Smooth muscle cell (in vitro differentiated cells): Measurements from ENCODE around the gene NDFIP1. TPM values are rescaled to one million over a fixed set of nuclear protein-coding genes. Genes with fewer than 3 reads are reported as not detected.
A peak's percentile ranks its signal among the peaks of the same experiment; 100 is the strongest.

Experiments
- DNase-seq: peaks from one replicate; lab custom pipeline; 2025; ENCODE audit not compliant: unreplicated experiment; lab: John Stamatoyannopoulos, UW
- H2AFZ ChIP-seq: fragments of 200-600 bp; sonication (generic); 2 replicates; pipeline ENCODE4 v1.6.0; 2016; ENCODE audit warnings: antibody characterized with exemption, low read depth, mild to moderate bottlenecking
- H3F3A ChIP-seq: fragments of 200-600 bp; sonication (generic); 2 replicates; pipeline ENCODE4 v1.6.0; 2017; ENCODE audit warnings: antibody characterized with exemption, low read depth
- H3K27ac ChIP-seq: fragments of 200-600 bp; sonication (generic); 2 replicates; pipeline ENCODE4 v1.5.1; 2016; ENCODE audit warnings: low read depth, mild to moderate bottlenecking
- H3K27me3 ChIP-seq: fragments of 200-600 bp; sonication (generic); 2 replicates; pipeline ENCODE4 v1.6.1; 2016; ENCODE audit warnings: low read depth, mild to moderate bottlenecking
- H3K36me3 ChIP-seq: fragments of 200-600 bp; sonication (generic); 2 replicates; pipeline ENCODE4 v1.5.1; 2016; ENCODE audit warnings: low read depth
- H3K4me1 ChIP-seq: fragments of 200-600 bp; sonication (generic); 2 replicates; pipeline ENCODE4 v1.5.1; 2016; ENCODE audit warnings: low read depth
- H3K4me2 ChIP-seq: fragments of 200-600 bp; sonication (generic); 2 replicates; pipeline ENCODE4 v1.6.0; 2016; ENCODE audit warnings: mild to moderate bottlenecking
- H3K4me3 ChIP-seq: fragments of 200-600 bp; sonication (generic); 2 replicates; pipeline ENCODE4 v1.5.1; 2016; ENCODE audit warnings: mild to moderate bottlenecking
- H3K79me2 ChIP-seq: fragments of 200-600 bp; sonication (generic); 2 replicates; pipeline ENCODE4 v1.6.0; 2016; ENCODE audit warnings: low read depth, mild to moderate bottlenecking
- H3K9ac ChIP-seq: fragments of 200-600 bp; sonication (generic); 2 replicates; pipeline ENCODE4 v1.6.0; 2016; ENCODE audit warnings: low read depth
- H3K9me3 ChIP-seq: fragments of 200-600 bp; sonication (generic); replicated peaks from 2 replicates; pipeline ENCODE4 v1.5.1; 2016; ENCODE audit warnings: low read depth
- H4K20me1 ChIP-seq: fragments of 200-600 bp; sonication (generic); 2 replicates; pipeline ENCODE4 v1.6.0; 2016; ENCODE audit warnings: low read depth
- CTCF ChIP-seq: fragments of 200-600 bp; sonication (generic); IDR thresholded peaks from 2 replicates; pipeline ENCODE4 v1.5.1; 2017; ENCODE audit warnings: borderline replicate concordance, mild to moderate bottlenecking, antibody characterized with exemption; ENCODE audit not compliant: insufficient read depth, poor library complexity, severe bottlenecking
- WGBS: methylation state at CpG from one replicate; pipeline ENCODE4 v1.1.7; 2016; ENCODE audit warnings: low lambda C conversion rate; 5-methylcytosine and 5-hydroxymethylcytosine counted together
- polyA plus RNA-seq: library from polyadenylated mRNA; unstranded; fragments of >200 nt; fragmentation: Nextera tagmentation; extraction: Ambion mirVana; gene quantifications from 2 replicates; pipeline ENCODE4 v1.2.1, GENCODE V29; 2016
- total RNA-seq: library from RNA; depleted of rRNA; stranded (reverse); fragments of >200 nt; gene quantifications from 2 replicates; pipeline ENCODE4 v1.2.3, GENCODE V29; 2014

The NDFIP1 gene
- total and polyA plus RNA-seq, 2 experiments from 2014 or later: 44.5 to 71.6 TPM

- H4K20me1 ChIP-seq: no peaks in the 10 kb centered on the region
- H3K9ac ChIP-seq: no peak overlapping the region
- no peak overlapping the region for H3K27ac ChIP-seq
- WGBS: 36% methylated on average over 10 of the region's 10 CpGs
- H3K4me1 ChIP-seq: peaks cover 11% of the 10 kb centered on the region
- no peaks in the 10 kb centered on the region for H3F3A ChIP-seq
- peak overlapping the region; percentile 14 for H3K4me3 ChIP-seq
- TF ChIP-seq CTCF: no peak
- H3K36me3 ChIP-seq: no peaks in the 10 kb centered on the region
- peak overlapping the region; percentile 32 for H2AFZ ChIP-seq
- no peaks in the 10 kb centered on the region for H3K9me3 ChIP-seq
- H3K27me3 ChIP-seq: no peaks in the 10 kb centered on the region
- H3K4me2 ChIP-seq: peak overlapping the region; percentile 74
- DNase-seq: no peak
- H3K79me2 ChIP-seq: no peaks in the 10 kb centered on the region
Observed at GRCh38 chr5:142063878-142064331, 44.7 kb upstream of the NDFIP1 start.

GRCh38 chr5:142065273-142065672 is 43.3 kb upstream of the NDFIP1 start:
- Histone ChIP-seq H3K9ac (no peak overlapping the region), H3K27ac (no peak overlapping the region), H3F3A (no peaks in the 10 kb centered on the region), H3K4me1 (peaks cover 11% of the 10 kb centered on the region), H3K9me3 (no peaks in the 10 kb centered on the region), H3K4me3 (no peak overlapping the region), H2AFZ (no peak overlapping the region), H3K79me2 (no peaks in the 10 kb centered on the region), H3K4me2 (no peak overlapping the region), H3K27me3 (no peaks in the 10 kb centered on the region), H3K36me3 (no peaks in the 10 kb centered on the region), H4K20me1 (no peaks in the 10 kb centered on the region)
- 44% methylated on average over 2 of the region's 2 CpGs for WGBS
- DNase-seq: no peak
- TF ChIP-seq CTCF: no peak

- Histone ChIP-seq H3F3A (peaks cover 3% of the 10 kb centered on the region), H3K9me3 (no peaks in the 10 kb centered on the region), H3K27me3 (no peaks in the 10 kb centered on the region), H3K4me3 (no peak overlapping the region), H3K4me2 (no peak overlapping the region), H3K27ac (no peak overlapping the region), H4K20me1 (no peaks in the 10 kb centered on the region), H3K36me3 (no peaks in the 10 kb centered on the region), H2AFZ (no peak overlapping the region), H3K79me2 (no peaks in the 10 kb centered on the region), H3K9ac (no peak overlapping the region), H3K4me1 (no peaks in the 10 kb centered on the region)
- WGBS: 85% methylated on average over 6 of the region's 6 CpGs
- TF ChIP-seq CTCF: no peak
- no peak for DNase-seq
Observed at GRCh38 chr5:142069606-142070399, 38.8 kb upstream of the NDFIP1 start.

- no peaks in the 10 kb centered on the region for H3K79me2 ChIP-seq
- no peak overlapping the region for H3K9ac ChIP-seq
- H4K20me1 ChIP-seq: no peaks in the 10 kb centered on the region
- no peak for TF ChIP-seq CTCF
- H3K27ac ChIP-seq: no peak overlapping the region
- H2AFZ ChIP-seq: no peak overlapping the region
- H3K36me3 ChIP-seq: no peaks in the 10 kb centered on the region
- no peaks in the 10 kb centered on the region for H3K27me3 ChIP-seq
- H3K4me2 ChIP-seq: no peak overlapping the region
- no peak for DNase-seq
- peaks cover 3% of the 10 kb centered on the region for H3F3A ChIP-seq
- no peaks in the 10 kb centered on the region for H3K4me1 ChIP-seq
- no peaks in the 10 kb centered on the region for H3K9me3 ChIP-seq
- no peak overlapping the region for H3K4me3 ChIP-seq
Observed at GRCh38 chr5:142070734-142071133, 37.8 kb upstream of the NDFIP1 start.
